GM18907 (cell line): ENCODE measurements around the gene EEF2K.

ENCODE experiments used
- ATAC-seq: cut with Tn5 transposase; IDR thresholded peaks from one replicate; pipeline ENCODE4 v1.9.1; 2021; ENCODE audit warnings: mild to moderate bottlenecking, moderate library complexity; ENCODE audit not compliant: unreplicated experiment

EEF2K gene

DNA sequence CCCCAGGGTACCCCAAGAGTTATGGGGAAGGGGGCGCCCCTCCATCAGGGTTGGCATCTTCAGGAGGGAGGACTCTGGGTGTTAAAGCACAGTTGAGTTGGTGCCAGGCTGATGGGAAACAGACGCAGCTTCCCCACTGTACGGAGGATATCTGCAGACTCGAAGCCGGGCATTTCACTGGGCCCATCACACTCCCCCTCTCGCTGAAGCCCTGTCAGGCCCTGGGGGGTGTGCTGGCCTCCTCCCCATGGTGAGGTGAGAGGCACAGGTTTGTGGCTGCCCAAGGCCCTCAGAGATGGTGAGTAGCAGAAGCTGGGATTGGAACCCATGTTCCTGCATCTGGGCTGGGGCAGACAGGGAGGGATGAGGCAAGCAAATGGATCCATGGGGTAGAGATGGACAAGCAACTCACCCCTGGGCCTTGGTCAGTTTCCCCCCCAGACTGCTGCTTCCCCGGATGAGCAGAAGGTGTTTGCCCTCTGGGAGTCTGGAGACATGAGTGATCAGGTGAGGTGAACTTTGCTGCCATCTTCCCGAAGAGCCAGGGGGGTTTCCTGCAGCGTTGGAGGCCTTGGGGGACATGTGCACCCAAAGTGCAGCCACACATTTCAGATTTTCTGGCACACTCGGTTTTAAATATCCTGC, 122.1 kb downstream of the EEF2K start:
- ATAC-seq, result no peak

DNA sequence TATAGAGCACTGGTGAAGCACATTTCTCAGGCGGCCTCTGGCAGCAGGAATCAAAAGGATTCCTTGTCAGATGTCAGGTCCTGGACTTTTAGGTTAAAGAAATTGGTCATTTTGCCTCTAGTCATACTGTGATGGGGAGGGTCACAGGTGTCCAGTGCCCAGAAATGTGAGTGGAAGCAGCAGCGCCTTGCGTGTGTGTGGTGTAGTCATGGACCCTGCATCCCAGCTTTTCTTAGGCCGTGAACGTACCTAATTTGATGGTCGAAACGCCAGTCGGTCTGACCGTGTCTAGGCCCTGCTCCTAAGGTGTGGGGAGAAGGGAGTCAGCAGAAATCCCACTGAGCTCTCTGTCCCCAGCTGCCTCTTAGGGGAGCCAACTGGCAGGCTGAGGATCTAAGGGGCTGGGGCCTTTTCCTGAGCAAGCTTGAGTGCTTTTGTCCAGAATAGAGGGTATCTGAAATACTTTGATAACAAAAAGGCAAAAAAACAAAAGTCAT, 123.2 kb downstream of the EEF2K start:
- ATAC-seq, result no peak

DNA sequence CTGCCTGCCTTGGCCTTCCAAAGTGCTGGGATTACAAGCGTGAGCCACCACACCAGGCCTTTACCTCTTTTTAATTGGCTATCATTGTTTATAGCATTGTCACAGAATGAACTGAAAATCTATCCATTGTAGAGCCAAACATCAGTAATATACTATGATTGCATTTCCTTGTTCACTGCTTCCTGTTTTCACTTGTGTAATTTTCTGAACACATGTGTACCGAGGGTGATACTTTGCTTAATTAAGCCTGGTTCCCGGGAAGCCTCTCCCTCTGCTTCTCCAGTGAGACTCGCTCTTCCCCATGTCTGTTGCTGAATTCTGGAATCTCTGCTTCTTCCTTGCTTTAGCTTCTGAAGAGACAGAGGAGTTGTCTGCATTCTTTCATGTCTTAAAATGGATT, 124.2 kb downstream of the EEF2K start:
- no peak for ATAC-seq

DNA sequence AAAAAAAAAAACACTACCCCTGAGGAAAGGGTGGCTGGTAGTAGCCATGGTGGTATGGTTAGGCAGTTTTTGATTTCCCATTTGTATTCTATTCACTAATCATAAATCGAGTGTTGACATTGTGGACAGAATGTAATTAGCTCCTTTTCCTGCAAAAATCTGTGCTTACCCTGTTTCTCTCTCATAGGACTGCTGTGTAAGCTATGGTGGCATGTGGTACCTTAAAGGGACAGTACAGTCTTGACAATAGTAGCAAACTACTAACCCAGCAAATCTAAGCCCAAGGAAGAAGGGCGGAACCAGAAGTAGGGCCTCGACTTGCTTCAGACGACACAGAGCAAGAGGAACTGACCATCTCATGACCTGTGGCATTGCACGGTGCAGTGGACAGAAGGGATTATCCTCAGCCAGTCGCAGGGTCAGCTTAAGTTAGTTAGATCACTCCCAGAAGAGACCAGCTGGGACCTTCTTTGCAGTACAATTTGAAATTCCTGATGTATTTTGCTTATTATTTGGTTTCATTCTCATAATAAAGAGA, 127.4 kb downstream of the EEF2K start:
- ATAC-seq, result no peak

DNA sequence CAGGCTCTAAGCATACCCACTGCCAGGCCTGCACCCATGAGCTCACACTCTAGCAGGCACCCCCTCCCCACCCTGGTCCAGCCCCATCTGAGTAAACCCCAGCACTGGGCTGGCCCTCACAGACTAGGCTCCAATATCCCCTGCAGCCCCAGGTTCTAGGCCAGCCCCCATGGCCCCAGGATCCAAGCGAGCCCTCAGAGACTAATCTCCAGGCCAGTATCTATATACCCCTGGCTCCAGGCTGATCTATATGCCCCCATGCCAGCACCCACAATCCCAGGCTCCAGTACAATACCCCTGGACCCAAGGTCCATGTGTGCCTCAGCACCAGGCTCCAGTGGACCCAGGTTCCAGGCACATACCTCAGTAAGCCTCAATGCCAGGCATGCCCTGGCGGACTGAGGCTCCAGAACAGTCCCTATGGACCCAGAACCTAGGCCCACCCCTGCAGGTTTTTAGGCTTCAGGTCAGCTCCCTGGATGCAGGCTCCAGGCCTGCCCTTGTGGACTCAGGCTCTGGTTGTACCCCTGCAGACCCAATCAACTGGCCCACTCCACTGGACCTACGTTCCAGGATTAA, 129.7 kb downstream of the EEF2K start:
- ATAC-seq, result no peak

DNA sequence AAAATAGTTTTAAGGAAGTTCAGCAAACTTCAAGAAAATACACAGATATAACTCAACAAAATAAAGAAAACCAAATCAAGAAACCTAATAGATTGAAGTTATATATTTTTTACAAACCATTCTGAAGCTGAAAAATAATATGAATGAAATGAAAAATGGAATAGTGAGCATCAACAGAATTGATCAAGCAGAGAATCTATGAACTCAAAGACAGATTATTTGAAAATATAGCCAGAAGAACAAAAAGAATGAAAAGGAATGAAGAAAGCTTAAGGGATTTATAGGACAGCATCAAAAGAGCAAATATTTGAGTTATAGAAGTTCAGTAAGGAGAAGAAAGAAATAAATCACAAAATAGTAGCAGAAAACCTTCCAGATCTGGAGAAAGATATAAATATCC, 130.5 kb downstream of the EEF2K start:
- no peak for ATAC-seq

DNA sequence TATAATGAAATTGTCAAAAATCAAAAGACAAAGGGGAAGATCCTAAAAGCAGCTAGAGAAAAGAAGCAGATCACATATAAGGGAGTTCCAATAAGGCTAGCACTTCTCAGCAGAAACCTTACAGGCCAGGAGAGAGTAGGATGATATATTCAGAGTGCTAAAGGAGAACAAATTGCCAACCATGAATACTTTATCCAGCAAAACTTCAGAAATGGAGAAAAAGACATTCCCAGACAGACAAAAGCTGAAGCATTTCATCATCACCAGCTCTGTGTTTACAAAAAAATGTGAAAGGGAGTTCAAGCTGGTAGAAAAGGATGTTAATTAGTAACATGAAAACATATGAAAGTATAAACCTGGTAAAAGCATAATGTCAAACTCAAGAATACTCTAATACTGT, 131.0 kb downstream of the EEF2K start:
- no peak for ATAC-seq

DNA sequence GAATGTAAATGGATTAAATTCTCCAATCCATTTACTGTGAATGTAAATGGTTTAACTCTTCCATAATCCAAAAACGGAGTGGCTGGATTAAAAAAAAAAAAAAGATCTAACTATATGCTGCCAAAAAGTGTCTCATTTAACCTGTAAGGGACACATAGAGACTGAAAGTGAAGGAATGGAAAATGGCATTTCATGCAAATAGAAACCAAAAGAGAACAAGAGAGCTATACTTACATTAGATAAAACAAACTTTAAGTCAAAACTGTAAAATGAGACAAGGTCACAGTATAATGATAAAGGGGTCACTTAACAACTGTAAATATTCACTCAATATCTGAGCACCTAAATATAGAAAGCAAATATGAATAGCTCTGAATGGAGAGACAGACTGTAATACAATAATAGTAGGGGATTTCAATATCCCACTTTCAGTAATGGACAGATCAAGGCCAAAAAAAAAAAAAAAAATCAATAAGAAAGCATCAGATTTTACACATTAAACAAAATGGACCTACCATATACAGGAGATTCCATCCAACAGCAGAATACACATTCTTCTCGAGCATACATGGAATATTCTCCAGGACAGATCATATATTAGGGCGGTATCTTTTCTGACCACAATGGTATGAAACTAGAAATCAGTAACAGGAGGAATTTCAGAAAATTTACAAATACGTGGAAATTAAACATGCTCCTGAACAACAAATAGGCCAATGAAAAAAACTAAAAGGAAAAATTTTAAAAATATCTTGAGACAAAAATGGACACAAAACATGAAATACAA, 132.0 kb downstream of the EEF2K start:
- no peak for ATAC-seq
